ENCODE measurements around the gene CCDC195.

CCDC195 gene, protein sequence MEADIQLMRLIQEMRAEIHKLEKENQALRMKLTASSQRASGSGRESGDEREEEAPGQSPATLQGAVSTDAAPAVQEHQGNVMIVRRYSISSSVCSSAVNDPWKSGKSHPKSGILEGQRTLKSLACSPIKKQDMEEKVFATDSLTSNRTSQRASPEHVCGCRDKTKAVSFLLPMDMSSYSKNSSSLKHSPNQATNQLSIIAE

DNA sequence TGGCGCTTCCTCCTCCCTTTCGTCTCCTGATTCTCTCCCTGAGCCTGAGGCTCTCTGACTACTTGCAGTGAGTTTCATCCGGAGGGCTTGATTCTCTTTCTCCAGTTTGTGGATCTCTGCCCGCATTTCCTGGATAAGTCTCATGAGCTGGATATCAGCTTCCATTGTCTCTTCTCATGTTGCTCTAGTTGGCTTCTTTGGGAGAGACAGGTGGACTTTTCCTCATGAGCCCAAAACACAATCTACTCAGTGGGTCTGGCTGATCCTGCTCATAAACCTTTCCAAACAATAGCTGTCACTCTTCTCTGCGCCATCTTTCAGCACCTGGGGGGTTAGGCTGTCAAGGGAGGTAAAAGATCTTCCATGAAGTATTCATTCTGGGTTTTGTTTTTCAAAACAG lies at the start of gene CCDC195:
Gene CCDC195 (minus strand): TSS at position 165 of the 400 bp plus-strand sequence. CDS start 0 bp downstream, at position 165.
- in situ Hi-C loops (cut with HindIII; ENCODE audit: low pct_ligation_motif_present, low pct_unique_long_range_greater_than_20kb, low sequenced_read_pairs), result no loop called here

DNA sequence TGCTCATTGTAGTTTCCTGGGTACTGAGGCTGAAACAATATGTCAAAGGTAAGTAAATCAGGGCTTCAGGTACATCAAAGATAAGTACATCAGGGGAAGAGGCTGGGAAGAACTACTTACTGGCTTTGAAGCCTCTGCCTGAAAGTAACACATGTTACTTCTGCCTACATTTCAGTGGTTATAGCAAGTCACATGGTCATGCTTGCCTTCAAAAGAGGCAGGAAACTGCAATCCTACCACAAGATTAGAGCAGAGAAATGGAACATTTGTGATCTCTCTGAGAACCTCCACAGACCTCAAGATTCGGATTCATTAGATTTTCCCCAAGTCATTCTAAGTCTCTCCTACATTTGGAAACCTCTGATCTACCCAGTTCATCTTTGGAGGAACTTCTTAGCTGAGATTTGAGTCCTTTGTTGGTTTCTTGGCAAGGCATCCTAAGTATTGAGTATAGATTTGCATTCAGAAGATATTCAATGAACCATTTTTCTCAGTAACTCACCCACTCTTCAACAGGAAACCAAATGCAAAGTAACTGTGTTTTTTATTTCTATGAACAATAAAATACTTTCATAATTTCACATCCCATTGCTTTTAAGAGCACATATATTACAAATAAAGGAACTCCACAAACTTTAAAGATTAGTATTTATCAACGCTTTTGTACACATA lies 48.5 kb upstream of the CCDC195 start:
- in situ Hi-C loops (cut with HindIII; ENCODE audit: low pct_ligation_motif_present, low pct_unique_long_range_greater_than_20kb, low sequenced_read_pairs), result no loop called here

More for the DNA sequence above, at the start of gene CCDC195:
- no peak for DNase-seq

DNA sequence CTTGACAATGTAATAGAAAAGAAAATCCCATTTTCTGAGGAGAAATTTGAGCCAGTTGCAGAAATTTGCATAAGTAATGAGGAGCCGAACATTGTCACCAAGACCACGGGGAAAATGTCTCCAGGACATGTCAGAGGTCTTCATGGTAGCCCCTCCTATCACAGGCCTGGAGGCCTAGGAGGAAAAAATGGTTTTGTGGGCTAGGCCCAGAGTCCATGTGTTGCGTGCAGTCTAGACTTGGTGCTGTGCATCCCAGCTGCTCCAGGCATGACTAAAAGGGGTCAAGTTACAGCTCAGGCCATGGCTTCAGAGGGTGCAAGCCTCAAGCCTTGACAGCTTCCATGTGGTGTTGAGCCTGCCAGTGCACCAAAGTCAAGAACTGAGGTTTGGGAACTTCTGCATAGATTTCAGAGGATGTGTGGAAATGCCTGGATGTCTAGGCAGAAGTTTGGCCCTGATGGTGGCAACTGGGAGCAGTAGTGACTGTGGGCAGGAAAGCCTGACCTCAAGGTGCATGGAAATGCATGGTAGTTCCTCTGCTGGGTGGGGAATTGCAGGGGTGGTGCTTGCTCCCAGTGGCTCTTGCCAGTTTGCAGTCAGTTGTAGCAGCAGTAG lies 41.9 kb upstream of the CCDC195 start:
- in situ Hi-C loops (cut with HindIII; ENCODE audit: low pct_ligation_motif_present, low pct_unique_long_range_greater_than_20kb, low sequenced_read_pairs), result no loop called here
- DNase-seq, result no peak

More for the DNA sequence above, 48.5 kb upstream of the CCDC195 start:
- no peak for DNase-seq

DNA sequence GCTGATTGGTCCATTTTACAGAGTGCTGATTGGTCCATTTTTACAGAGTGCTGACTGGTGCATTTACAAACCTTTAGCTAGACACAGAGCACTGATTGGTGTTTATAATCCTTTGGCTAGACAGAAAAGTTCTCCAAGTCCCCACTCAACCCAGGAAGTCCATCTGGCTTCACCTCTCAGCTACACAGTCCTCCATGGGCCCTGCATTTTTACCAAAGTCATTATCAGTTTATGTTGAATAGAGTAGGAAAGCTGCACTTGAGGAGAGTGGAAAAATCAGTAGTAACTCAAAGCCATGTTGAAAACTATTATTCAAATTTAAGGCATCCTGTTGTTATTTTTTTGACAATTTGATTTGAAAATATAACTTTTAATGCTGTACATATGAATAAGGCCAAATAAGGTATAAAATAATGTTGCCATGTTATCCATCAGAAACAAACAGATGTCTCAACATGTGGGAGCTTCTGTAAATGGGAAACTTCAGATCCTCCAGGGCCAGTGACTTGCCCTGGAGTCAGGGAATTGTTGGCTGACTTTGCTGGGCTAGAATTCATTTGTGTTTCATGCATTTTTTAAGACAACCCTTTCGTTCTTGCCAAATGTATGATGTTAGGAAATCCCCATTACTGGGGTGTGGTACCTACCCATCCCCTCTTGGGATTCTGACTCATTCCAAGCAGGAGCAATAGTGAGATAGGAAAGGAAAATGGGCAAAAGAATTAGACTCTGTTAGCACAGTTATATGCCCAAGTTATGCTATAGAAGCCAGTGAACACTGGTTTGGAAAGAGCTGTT lies 37.8 kb upstream of the CCDC195 start:
- in situ Hi-C loops (cut with HindIII; ENCODE audit: low pct_ligation_motif_present, low pct_unique_long_range_greater_than_20kb, low sequenced_read_pairs), result no loop called here
- DNase-seq, result no peak

DNA sequence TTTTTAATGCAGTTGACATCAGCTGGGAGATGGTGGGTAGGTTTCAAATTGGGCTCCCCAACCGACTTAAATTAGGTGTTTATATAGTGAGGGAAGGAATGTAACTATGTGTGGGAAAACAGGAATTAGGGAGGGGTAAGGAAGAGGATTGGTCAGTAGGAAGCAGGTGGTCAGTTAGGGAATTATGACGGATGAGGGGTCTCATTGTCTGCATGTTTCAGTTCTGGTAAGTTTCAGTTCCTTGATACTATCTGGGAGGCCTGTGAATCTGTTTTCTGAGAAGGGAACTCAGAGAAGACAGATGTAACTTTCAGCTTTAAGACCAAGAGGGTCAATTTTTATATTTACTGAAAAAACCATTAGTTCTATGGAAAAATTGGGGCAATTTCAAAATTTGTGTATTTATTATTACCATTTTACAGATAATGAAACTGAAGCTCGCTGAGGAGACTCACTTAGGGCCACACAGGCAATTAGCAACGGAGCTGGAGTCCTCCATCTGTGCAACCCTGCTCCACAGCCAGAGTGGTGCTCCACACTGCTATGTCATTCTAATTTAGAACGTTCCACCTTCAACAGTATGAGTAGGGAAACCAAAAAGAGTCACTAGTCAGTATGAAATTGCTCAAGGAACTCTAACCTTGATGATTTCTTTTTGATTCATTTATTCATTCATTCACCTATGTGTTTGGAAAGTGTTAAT lies 36.0 kb upstream of the CCDC195 start:
- DNase-seq, result no peak
- in situ Hi-C loops (cut with HindIII; ENCODE audit: low pct_ligation_motif_present, low pct_unique_long_range_greater_than_20kb, low sequenced_read_pairs), result no loop called here

DNA sequence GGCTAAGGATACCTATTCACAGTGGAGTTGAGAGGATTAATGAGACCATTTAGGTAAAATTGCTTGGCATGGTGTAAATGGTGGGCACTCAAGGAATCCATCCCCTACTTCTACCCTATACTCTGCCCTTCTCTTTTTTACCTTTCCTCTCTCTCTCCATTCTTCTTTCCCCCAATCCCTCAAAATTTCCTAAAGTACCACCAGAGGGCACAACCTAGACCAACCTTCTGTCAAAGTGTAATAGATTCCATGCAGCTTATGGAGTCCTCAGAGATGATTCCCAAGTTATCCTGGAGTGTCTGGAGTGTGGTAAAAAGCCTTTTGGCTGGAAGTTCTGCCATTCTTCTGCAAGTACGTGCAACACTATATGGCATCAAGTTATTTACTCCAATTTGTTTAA lies 33.0 kb upstream of the CCDC195 start:
- in situ Hi-C loops (cut with HindIII; ENCODE audit: low pct_ligation_motif_present, low pct_unique_long_range_greater_than_20kb, low sequenced_read_pairs), result no loop called here
- DNase-seq, result peak; percentile 11

DNA sequence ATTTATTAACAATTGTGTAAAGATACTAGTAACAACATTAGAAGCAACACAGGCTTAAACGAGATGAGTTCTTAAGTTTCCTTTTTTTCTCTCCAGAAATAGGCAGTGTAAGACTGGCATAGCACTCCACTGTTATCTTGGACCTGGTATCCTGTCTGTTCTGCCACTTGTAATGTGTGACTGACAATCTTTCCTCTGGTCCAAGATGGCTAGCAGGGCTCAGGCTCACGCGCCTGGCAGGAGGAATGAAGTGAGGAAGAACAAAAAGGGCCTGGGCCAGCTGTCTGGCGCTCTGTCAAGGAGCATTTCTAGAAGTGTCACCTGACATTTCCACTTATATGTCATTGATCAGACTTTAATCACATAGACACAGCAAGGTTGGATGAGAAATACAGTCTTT lies 31.6 kb upstream of the CCDC195 start:
- in situ Hi-C loops (cut with HindIII; ENCODE audit: low pct_ligation_motif_present, low pct_unique_long_range_greater_than_20kb, low sequenced_read_pairs), result no loop called here
- no peak for DNase-seq

DNA sequence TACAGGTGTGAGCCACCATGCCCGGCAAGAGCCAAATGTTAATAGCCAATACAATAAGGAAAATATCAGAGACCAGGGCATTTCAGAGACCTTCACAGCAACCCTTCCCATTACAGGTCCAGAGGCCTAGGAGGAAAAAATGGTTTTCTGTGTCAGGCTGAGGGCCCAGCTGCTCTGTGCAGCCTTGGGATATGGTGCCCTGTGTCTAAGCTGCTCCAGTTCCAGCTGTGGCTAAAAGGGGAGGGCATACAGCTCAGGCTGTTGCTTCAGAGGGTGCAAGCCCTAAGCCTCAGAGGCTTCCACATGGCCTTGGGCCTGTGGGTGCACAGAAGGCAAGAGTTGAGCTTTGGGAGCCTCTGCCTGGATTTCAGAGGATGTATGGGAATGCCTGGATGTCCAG lies 20.1 kb upstream of the CCDC195 start:
- no peak for DNase-seq

DNA sequence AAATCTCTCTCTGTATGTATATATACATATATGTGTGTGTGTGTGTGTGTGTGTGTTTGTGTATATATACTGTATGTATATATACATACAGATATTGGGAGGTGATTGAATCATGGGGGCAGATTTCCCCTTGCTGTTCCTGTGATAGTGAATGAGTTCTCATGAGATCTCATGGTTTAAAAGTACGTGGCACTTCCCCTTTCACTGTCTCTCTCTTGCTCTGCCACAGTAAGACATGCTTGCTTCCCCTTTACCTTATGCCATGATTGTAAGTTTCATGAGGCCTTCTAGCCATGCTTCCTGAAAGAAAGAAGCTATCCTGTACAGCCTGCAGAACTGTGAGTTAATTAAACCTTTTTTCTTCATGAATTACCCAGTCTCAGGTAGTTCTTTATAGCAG lies 18.8 kb upstream of the CCDC195 start:
- DNase-seq, result no peak
- in situ Hi-C loops (cut with HindIII; ENCODE audit: low pct_ligation_motif_present, low pct_unique_long_range_greater_than_20kb, low sequenced_read_pairs), result no loop called here

More for the DNA sequence above, 20.1 kb upstream of the CCDC195 start:
- in situ Hi-C loops (cut with HindIII; ENCODE audit: low pct_ligation_motif_present, low pct_unique_long_range_greater_than_20kb, low sequenced_read_pairs), result no loop called here

DNA sequence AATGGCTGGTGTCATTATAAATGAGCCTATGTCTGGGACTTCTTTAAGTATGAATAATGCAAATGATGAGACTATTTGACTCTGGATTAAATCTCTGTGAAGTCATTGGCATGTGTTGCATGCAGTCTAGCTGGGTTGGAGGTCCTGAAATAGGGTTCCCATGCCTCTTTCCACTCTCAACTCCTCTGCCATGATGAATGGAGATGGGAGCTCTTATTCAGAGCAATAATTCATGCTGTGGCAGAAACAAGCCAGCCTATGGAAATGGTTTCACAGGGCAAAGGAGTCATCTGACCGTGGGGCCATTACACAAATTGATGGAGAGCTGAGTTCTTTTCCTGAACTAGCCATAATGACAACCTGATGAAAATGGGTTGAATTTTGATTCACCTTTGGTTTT lies 15.5 kb upstream of the CCDC195 start:
- in situ Hi-C loops (cut with HindIII; ENCODE audit: low pct_ligation_motif_present, low pct_unique_long_range_greater_than_20kb, low sequenced_read_pairs), result no loop called here
- no peak for DNase-seq

DNA sequence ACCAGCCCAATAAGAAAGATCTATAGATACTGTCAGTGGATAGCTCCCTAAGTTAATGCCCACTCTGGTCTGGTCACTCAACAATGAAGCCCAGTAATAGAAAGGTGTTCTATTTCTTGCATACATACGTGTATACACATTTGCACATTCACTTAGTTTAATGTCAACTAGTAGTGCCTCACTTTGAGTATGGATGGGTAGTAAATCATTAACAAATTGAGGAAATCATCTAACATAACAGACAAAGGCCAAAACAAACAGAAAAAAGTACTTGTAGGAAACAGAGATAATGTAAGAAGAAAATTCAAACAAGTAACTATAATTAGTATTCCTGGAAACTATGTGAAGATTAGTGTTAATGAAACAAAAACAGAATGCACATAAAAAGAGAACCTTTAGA lies 13.3 kb upstream of the CCDC195 start:
- in situ Hi-C loops (cut with HindIII; ENCODE audit: low pct_ligation_motif_present, low pct_unique_long_range_greater_than_20kb, low sequenced_read_pairs), result no loop called here

DNA sequence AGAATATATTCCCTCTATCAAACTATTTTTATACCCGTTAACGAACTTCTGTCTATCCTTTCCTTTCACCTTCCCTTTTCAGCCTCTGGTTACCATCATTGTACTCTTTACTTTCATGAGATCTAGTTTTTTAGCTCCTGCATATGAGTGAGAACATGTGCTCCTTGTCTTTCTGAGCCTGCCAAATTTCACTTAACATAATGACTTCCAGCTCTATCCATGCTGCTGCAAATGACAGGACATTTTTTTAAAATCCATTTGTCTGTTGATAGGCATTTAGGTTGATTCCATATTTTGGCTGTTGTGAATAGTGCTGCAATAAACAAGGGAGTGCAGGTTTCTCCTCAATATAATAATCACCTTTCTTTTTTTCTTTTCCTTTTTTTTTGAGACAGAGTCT lies 8.2 kb upstream of the CCDC195 start:
- in situ Hi-C loops (cut with HindIII; ENCODE audit: low pct_ligation_motif_present, low pct_unique_long_range_greater_than_20kb, low sequenced_read_pairs), result no loop called here
- no peak for DNase-seq

More for the DNA sequence above, 13.3 kb upstream of the CCDC195 start:
- DNase-seq, result no peak

DNA sequence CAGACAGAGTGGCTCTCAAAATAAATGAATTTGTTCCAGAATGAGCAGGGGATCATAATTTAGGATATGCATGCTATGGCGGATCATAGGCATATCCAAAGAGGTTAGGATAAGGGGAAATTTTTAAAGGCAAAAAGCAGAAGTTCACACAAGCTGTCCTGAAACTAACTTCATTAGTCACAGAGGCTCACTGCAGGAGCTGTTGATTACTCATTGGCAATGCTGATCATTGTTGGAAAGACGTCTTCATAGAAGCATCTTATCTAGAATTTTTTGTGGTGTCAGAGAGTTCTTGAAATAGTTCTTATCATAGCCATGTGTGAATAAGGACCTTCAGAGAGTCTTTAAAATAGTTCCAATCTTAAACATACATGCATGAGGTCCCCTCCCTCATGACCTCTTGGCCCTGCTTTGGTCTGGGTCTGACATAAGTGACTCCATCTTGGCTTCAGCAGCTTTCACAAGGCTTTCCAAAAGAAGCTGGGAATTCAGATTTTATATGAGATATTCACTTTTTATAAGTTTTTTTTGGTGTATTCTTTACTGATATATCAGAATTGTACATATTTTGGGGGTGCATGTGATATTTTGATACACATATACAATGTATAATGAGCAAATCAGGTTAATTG lies 7.5 kb upstream of the CCDC195 start:
- in situ Hi-C loops (cut with HindIII; ENCODE audit: low pct_ligation_motif_present, low pct_unique_long_range_greater_than_20kb, low sequenced_read_pairs), result no loop called here
- no peak for DNase-seq

DNA sequence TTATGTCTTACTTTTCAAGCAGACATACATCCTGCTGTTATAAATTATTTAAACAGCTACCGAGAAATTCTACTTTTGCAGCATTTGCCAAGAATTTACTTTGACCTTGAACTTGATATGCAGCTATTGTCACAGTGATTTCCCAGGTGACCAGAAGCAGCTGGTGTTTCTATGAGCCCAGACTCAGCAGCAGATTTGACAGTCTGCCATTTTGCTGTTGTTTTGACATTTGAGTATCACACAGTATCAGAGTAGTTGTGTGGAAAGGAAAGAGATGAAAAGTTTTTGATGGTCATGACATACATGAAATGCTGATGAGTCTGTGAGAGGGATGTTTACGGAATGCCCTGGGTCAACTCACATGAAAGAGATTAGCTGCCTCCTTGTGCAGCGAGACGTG lies 6.6 kb upstream of the CCDC195 start:
- no peak for DNase-seq
- in situ Hi-C loops (cut with HindIII; ENCODE audit: low pct_ligation_motif_present, low pct_unique_long_range_greater_than_20kb, low sequenced_read_pairs), result no loop called here

DNA sequence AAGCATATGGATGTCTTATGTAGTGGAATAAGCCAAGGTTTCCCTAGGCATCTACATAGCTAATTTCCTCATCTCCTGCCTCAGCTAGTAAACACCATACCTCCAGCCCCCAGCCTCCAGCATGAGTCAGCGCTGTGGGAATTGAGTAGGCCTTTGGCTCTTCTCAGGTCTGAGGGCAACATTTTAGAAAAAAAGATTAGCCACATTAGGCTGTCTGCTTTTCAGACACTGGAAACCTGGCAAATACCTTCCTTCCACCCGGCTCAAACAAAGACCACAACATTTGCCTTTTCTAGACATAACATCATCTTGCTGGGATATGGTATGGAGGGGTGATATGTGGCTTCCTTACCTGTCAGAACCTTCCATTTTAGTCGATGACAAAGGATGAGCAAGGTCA lies 6.1 kb upstream of the CCDC195 start:
- in situ Hi-C loops (cut with HindIII; ENCODE audit: low pct_ligation_motif_present, low pct_unique_long_range_greater_than_20kb, low sequenced_read_pairs), result no loop called here
- no peak for DNase-seq

DNA sequence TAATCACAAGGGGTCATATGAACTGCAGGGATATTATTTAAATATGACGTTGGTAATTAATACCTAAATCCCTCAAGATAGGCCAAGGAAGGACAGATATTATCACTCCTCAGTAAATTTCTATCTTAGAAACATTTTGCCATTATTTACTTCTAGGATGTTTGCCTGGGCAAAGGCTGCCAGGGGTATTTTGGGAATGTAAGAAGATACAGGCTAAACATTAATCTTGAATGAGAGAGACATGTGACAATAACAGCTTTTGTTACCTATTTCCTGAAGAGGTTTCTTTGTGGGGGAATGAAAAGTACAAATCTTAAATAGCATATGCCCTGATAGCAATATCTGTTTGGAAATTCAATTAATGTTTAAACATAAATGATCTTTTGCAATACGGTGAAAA lies 756 bp upstream of the CCDC195 start:
- no peak for DNase-seq

DNA sequence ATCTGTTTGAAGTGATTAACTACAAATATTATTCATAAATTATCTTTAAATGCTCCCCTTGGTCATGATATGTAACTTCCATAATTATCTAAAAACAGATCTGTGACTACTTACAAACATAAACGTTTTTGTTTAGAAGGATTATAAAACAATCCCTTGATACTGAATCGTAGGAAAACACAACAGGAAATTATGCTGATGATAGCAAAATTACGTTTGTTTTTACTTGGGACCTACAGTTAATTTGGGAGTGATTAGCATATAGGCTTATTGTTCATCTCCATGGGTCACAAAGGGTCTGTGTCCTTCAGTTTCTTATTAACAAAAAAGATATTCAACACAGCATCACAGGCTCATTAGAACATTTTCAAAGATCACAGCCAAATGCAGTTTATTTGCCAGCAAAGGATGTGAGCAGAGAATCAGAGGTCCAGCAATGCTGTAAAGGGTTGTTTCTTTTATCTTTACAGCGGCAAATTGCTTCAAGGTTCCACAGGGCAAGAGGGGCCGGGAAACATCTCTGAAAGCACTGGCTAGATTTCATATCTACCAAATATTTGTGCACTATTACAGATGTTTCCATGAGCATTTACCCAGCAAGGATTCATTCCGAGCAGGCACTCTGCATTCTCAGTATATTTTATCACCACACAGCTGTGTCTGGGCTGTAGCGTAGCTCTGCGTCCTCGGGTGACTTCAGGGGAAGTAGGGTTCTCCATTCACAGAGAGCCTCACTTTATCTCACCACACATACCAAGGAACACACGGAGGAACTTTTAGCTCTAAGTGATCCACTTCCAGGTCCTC lies 4.1 kb downstream of the CCDC195 start:
- in situ Hi-C loops (cut with HindIII; ENCODE audit: low pct_ligation_motif_present, low pct_unique_long_range_greater_than_20kb, low sequenced_read_pairs), result no loop called here
- DNase-seq, result no peak

More for the DNA sequence above, 756 bp upstream of the CCDC195 start:
- in situ Hi-C loops (cut with HindIII; ENCODE audit: low pct_ligation_motif_present, low pct_unique_long_range_greater_than_20kb, low sequenced_read_pairs), result no loop called here
